T-helper 2 cell treated with Interferon-gamma antibody and Interleukin-4, amounts not matched to agents 100 ng/mL and 5 ng/mL, for 36 hours (primary cell): ENCODE data around the gene DBNL. TPM values are rescaled to one million over a fixed set of nuclear protein-coding genes. Genes with fewer than 3 reads are reported as not detected.

Source experiments
- intact Hi-C: fragments of 100-400 bp; cut with micrococcal nuclease; formaldehyde crosslinking; loops from one replicate; pipeline ENCODE4 v1.15.1; 2023
- total RNA-seq: library from RNA; stranded (reverse); gene quantifications from 2 replicates; pipeline ENCODE4 v1.2.3, GENCODE V29; 2022

The DBNL gene
- total RNA-seq, 1 donor from 2014 or later: 173 TPM

- intact Hi-C loops: no loop called here
These were observed 63.7 kb downstream of the DBNL start for GRCh38 chr7:44107961-44108767.

GRCh38 chr7:44108768-44109750 is 64.6 kb downstream of the DBNL start:
- intact Hi-C loops: no loop called here

- intact Hi-C loops: no loop called here
These were observed 65.5 kb downstream of the DBNL start for GRCh38 chr7:44109991-44110390.

GRCh38 chr7:44110719-44111635 is 66.5 kb downstream of the DBNL start:
- intact Hi-C loops: no loop called here

Other genes with a start within 250 kb of the DBNL start
- 83.6 TPM in 2 replicates for gene MRPS24, start 175.2 kb upstream of the DBNL start, total RNA-seq
- 22.6 and 23.0 TPM in 2 replicates for gene URGCP, start 138.1 kb upstream of the DBNL start, total RNA-seq
- 10.3 and 11.7 TPM in 2 replicates for gene UBE2D4, start 118.3 kb upstream of the DBNL start, total RNA-seq
- not detected in 2 replicates for gene SPDYE1, start 46.8 kb upstream of the DBNL start, total RNA-seq
- 0.89 TPM in 2 replicates for gene PGAM2, start 20.9 kb downstream of the DBNL start, total RNA-seq
- 31.1 and 38.0 TPM in 2 replicates for gene POLM, start 37.8 kb downstream of the DBNL start, total RNA-seq
- gene AEBP1, start 59.6 kb downstream of the DBNL start, total RNA-seq: 19.0 and 21.4 TPM in 2 replicates
- gene POLD2, start 78.8 kb downstream of the DBNL start, total RNA-seq: 141 and 142 TPM in 2 replicates
- not detected in 2 replicates for gene MYL7, start 96.6 kb downstream of the DBNL start, total RNA-seq
- 0.18 and 0.25 TPM in 2 replicates for gene GCK, start 144.7 kb downstream of the DBNL start, total RNA-seq
- gene YKT6, start 156.3 kb downstream of the DBNL start, total RNA-seq: 70.7 and 70.9 TPM in 2 replicates